Upper lobe of left lung (tissue), 6 donors: ENCODE measurements around the gene RNF166. TPM values are rescaled to one million over a fixed set of nuclear protein-coding genes. Genes with fewer than 3 reads are reported as not detected.
A peak's percentile ranks its signal among the peaks of the same experiment; 100 is the strongest.

Experiments
- ATAC-seq, 2 donors: fragments of 200-7000 bp; cut with Tn5 transposase; one replicate each; pipeline ENCODE4 v1.9.1; 2022; ENCODE audit warnings: mild to moderate bottlenecking in 2 of 2, moderate library complexity in 2 of 2; ENCODE audit not compliant: low FRiP score in 2 of 2
- DNase-seq, 2 donors: peaks; one replicate each; pipeline ENCODE4 v3.0.0-alpha.2; 2019 to 2020
- H3K27ac ChIP-seq, 4 donors: fragments of 200-600 bp; sonication (generic); one replicate each; pipeline ENCODE4 v1.5.1; 2016 to 2019
- H3K27me3 ChIP-seq, 4 donors: fragments of 200-600 bp; sonication (generic); one replicate each; pipeline ENCODE4 v1.5.1; 2017 to 2019
- H3K36me3 ChIP-seq, 4 donors: fragments of 200-600 bp; sonication (generic); one replicate each; pipeline ENCODE4 v1.5.1; 2016 to 2019
- H3K4me1 ChIP-seq, 4 donors: fragments of 200-600 bp; sonication (generic); one replicate each; pipeline ENCODE4 v1.5.1; 2018 to 2019
- H3K4me3 ChIP-seq, 4 donors: fragments of 200-600 bp; sonication (generic); one replicate each; pipeline ENCODE4 v1.5.1; 2017 to 2019; ENCODE audit warnings: mild to moderate bottlenecking in 2 of 4, moderate library complexity in 1 of 4
- H3K9me3 ChIP-seq, 4 donors: fragments of 200-600 bp; sonication (generic); one replicate each; pipeline ENCODE4 v1.5.1; 2018 to 2019
- EP300 ChIP-seq, 4 donors: sonication (generic); formaldehyde crosslinking; IDR thresholded peaks; one replicate each; pipeline ENCODE4 v1.5.1; 2017; ENCODE audit warnings: antibody characterized with exemption in 4 of 4, control low read depth in 2 of 4
- POLR2A ChIP-seq, 4 donors: fragments of 450-650 bp; IDR thresholded peaks; one replicate each; pipeline ENCODE4 v1.5.1; 2016 to 2017; ENCODE audit warnings: antibody characterized with exemption in 4 of 4, mild to moderate bottlenecking in 2 of 4
- POLR2AphosphoS5 ChIP-seq, 2 donors: sonication (generic); formaldehyde crosslinking; IDR thresholded peaks; one replicate each; pipeline ENCODE4 v1.5.1; 2017; ENCODE audit warnings: antibody characterized with exemption in 2 of 2
- WGBS, 2 donors: methylation state at CpG; one replicate each; pipeline ENCODE4 v1.1.5; 2017 to 2018; 5-methylcytosine and 5-hydroxymethylcytosine counted together
- total RNA-seq, 6 donors: library from RNA; depleted of rRNA in 4 of 6; stranded (reverse); fragments of >200 nt in 4 of 6; gene quantifications; one replicate each; pipeline versions ENCODE4 v1.1.0 to v1.2.1, GENCODE V29; 2016 to 2021
- TF ChIP-seq, protein P1 (sequence below), 6 experiments: fragments of 450-650 bp in 4 of 6; fragments of 200-600 bp in 2 of 6; sonication (generic) in 2 of 6; IDR thresholded peaks; one replicate each; pipeline ENCODE4 v1.5.1; 2016 to 2019; ENCODE audit warnings: antibody characterized with exemption in 6 of 6
- donor health status: DM: no; HTN: no; CAD: no; lungs with moderate emphysema.
- donor health status: DM: no; HTN: yes; CAD: no; lungs with severe emphysema.

RNF166 gene
- total RNA-seq, 6 donors from 2014 or later: 23.2 to 101 (median 64.6) TPM

DNA sequence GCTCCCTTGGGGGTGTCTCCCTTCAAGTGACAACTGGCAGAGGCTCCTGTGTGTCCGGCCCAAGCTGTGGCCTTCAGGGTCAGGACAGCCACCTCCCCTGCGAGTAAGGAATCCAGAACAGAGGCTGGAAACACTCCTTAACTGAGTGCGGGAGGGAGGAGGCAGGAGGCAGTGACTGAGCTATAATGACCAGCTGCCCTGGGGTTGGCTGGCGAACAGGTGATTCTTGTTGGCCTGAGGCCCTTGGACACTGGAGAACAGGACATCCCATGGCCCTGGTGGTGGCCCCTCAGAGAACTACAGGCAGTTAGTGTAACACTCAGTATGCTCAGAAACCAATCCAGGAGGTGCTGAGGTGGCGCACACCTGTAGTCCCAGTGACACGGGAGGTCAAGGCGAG is 10.5 kb downstream of the RNF166 start:
- no peaks in the 10 kb centered on the region for H3K9me3 ChIP-seq
- H3K27ac ChIP-seq: peak overlapping the region in 1 of 4 donors; percentile 92
- H3K36me3 ChIP-seq: peaks cover 12 to 45% (median 37%) of the 10 kb centered on the region in 4 donors
- no peak for ATAC-seq
- H3K4me1 ChIP-seq: peaks cover 13 to 57% (median 23%) of the 10 kb centered on the region in 4 donors
- no peak overlapping the region for H3K4me3 ChIP-seq
- no peaks in the 10 kb centered on the region for H3K27me3 ChIP-seq
- 98 to 100% methylated on average over 6 to 7 of the region's 7 CpGs for WGBS, 2 donors
- TF ChIP-seq EP300 (IDR thresholded peaks at IDR 0.05): no peak
- no peak for TF ChIP-seq POLR2AphosphoS5 (IDR thresholded peaks at IDR 0.05)
- no peak for TF ChIP-seq POLR2A (IDR thresholded peaks at IDR 0.05)
- TF ChIP-seq, protein P1, sequence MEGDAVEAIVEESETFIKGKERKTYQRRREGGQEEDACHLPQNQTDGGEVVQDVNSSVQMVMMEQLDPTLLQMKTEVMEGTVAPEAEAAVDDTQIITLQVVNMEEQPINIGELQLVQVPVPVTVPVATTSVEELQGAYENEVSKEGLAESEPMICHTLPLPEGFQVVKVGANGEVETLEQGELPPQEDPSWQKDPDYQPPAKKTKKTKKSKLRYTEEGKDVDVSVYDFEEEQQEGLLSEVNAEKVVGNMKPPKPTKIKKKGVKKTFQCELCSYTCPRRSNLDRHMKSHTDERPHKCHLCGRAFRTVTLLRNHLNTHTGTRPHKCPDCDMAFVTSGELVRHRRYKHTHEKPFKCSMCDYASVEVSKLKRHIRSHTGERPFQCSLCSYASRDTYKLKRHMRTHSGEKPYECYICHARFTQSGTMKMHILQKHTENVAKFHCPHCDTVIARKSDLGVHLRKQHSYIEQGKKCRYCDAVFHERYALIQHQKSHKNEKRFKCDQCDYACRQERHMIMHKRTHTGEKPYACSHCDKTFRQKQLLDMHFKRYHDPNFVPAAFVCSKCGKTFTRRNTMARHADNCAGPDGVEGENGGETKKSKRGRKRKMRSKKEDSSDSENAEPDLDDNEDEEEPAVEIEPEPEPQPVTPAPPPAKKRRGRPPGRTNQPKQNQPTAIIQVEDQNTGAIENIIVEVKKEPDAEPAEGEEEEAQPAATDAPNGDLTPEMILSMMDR (IDR thresholded peaks at IDR 0.05): no peak
- DNase-seq: no peak

DNA sequence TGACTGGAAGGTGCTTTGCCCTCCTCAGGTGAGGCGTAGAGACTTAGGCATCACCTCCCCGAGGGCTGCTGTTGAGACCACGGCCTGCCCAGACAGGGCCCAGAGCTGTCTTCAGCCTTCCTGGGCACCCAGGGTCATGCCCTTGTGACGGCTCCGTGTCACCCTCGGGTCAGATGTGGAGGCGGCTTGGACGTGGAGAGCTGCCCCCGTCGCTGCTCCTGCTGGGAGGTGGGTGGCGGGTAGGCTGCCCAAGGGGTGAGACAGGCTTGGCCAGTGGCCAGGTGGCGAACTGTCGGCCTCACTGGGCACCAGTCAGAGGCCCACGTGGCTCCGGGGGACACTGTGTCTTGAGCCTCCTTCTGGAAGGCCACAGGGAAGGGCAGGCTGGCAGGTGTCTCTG is 11.0 kb downstream of the RNF166 start:
- Histone ChIP-seq H3K27ac (no peak overlapping the region), H3K27me3 (no peaks in the 10 kb centered on the region), H3K4me3 (no peak overlapping the region), H3K9me3 (no peaks in the 10 kb centered on the region), H3K36me3 (peaks cover 12 to 42% (median 37%) of the 10 kb centered on the region in 4 donors), H3K4me1 (peaks cover 8 to 52% (median 18%) of the 10 kb centered on the region in 4 donors)
- WGBS, 2 donors: 80% methylated on average over 12 of the region's 15 CpGs; no CpG with 5 or more reads in 1 of the 2 donors
- ATAC-seq (no peak), DNase-seq (peak in 1 of 2 donors; percentile 79)
- no peak for TF ChIP-seq POLR2AphosphoS5 (IDR thresholded peaks at IDR 0.05)
- TF ChIP-seq POLR2A (IDR thresholded peaks at IDR 0.05): no peak
- TF ChIP-seq, protein P1 (IDR thresholded peaks at IDR 0.05): no peak
- no peak for TF ChIP-seq EP300 (IDR thresholded peaks at IDR 0.05)

DNA sequence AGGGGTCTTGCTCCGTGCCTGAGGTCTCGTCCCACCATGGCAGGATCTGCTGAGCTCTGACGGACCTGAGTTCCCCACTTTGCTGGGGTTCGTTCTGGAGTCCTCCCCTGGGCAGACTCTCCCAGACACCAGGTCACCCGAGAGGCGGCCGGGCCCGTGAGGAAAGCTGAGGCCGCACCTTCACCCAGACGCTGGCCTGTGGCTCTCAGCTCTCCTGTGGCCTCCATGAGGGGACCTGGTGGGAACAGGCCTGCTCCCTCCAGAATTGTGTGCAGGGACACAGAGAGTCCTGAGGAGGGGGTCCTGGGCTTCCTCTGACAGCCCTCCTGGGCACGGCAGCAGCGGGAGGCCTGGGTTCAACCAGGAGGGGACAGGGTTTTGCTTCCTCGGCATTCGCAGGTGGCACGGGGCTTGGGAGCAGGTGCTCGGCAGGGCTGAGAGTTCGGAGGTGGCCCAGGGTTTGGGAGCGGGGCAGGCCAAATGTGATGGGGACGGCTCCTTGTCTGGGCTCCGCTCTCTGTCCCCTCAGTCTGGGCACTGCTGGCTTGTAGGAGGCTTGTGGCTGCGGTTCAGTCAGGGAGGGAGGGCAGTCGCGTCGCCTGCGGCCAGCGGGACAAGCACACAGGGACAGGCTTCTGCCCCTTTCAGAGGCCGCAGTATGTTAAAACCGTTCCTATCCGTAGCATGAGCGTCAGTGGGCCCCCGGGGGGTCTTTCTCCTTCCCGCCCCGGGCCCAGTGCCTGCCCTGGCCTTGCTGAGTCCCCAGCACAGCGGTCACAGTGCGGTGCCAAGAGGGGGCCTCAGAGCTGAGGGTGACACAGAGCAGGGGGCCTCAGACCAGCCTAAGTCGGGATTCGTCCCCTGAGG is 11.8 kb downstream of the RNF166 start:
- H3K4me3 ChIP-seq: no peak overlapping the region
- H3K4me1 ChIP-seq: peaks cover 0 to 44% (median 10%) of the 10 kb centered on the region in 4 donors
- no peaks in the 10 kb centered on the region for H3K9me3 ChIP-seq
- no peaks in the 10 kb centered on the region for H3K27me3 ChIP-seq
- no peak overlapping the region for H3K27ac ChIP-seq
- TF ChIP-seq EP300 (IDR thresholded peaks at IDR 0.05) (no peak), POLR2A (IDR thresholded peaks at IDR 0.05) (no peak), POLR2AphosphoS5 (IDR thresholded peaks at IDR 0.05) (no peak)
- TF ChIP-seq, protein P1 (IDR thresholded peaks at IDR 0.05): no peak
- ATAC-seq (no peak), DNase-seq (peak in 1 of 2 donors; percentile 75)
- WGBS, 2 donors: 91 to 100% methylated on average over 5 to 37 of the region's 37 CpGs
- H3K36me3 ChIP-seq: peaks cover 12 to 37% (median 33%) of the 10 kb centered on the region in 4 donors

DNA sequence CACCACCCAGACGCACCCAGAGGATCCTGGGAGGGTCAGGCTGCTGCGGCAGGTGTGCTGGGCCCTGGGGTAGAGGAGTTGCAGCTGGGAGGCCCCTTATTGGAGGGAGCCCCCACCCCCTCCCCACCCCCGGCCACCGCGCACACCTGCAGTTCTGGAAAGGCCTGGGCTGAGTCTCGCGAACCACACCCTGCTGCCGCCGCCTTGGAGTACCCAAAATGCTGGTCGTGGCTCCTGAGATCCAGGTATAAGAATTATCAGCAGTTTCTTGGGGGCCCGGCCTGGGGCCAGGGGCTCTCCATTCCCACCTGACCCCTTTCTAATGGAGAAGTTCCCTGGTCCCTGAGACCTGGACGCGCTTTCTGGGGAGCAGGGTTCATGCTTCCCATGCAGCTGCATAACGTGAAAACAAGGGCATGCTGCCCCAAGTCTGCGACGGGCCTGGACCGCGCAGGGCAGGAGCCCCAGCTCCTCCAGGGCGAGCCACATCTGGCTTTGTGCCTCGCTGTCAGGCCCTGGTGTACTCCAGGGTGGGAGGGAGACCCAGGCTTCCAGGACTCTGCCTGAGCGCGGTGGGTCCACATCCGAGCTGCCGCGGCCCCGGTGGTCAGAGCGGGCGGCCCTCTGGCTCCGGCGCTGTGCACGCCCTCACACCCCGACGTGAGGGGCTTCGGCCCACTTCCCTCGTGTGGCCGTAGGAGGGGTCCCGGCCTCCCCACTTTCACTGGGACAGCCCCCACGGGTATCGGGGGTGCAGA is 12.6 kb downstream of the RNF166 start:
- Histone ChIP-seq H3K27ac (no peak overlapping the region), H3K27me3 (no peaks in the 10 kb centered on the region), H3K4me3 (no peak overlapping the region), H3K9me3 (no peaks in the 10 kb centered on the region), H3K36me3 (peaks cover 12 to 28% (median 24%) of the 10 kb centered on the region in 4 donors), H3K4me1 (peaks cover 0 to 38% (median 7%) of the 10 kb centered on the region in 4 donors)
- ATAC-seq (no peak), DNase-seq (peak in 1 of 2 donors; percentile 74)
- TF ChIP-seq, protein P1 (IDR thresholded peaks at IDR 0.05): no peak
- TF ChIP-seq EP300 (IDR thresholded peaks at IDR 0.05) (no peak), POLR2AphosphoS5 (IDR thresholded peaks at IDR 0.05) (no peak), POLR2A (IDR thresholded peaks at IDR 0.05) (no peak)
- WGBS, 2 donors: 82 to 94% methylated on average over 12 to 23 of the region's 39 CpGs
